A549 (cell line): ENCODE results near the gene SHKBP1. TPM values are rescaled to one million over a fixed set of nuclear protein-coding genes. Genes with fewer than 3 reads are reported as not detected.

ENCODE experiments used
- ATAC-seq, 2 experiments: fragments of 200-7000 bp in 1 of 2; fragments of >200 bp in 1 of 2; cut with Nextera tagmentation in 1 of 2; cut with Tn5 transposase in 1 of 2; 3 replicates each; pipeline versions ENCODE4 v1.8.0 to v1.9.1; 2018 to 2020; ENCODE audit warnings: mild to moderate bottlenecking in 1 of 2, moderate library complexity in 1 of 2
- CTCF ChIA-PET: fragments of 300-600 bp; sonication (Branson Sonifier 250); formaldehyde crosslinking; extraction: SDS; loops from one replicate; lab custom pipeline; 2021; ENCODE audit warnings: antibody characterized with exemption, inconsistent platforms; lab: Yijun Ruan, JAX
- POLR2A ChIA-PET: fragments of 350-600 bp; formaldehyde crosslinking; extraction: SDS; loops from one replicate; lab custom pipeline; 2021; ENCODE audit warnings: antibody characterized with exemption, inconsistent platforms; lab: Yijun Ruan, JAX
- DNase-seq, 2 experiments: peaks; one replicate each; pipeline versions ENCODE4 v3.0.0 to v3.0.0-alpha.2; 2011 to 2016; ENCODE audit warnings: low read depth in 1 of 2, low spot score in 1 of 2
- FAIRE-seq: peaks from 2 replicates; lab custom pipeline; 2011; peaks lifted over from hg19 to GRCh38; lab: Jason Lieb, UNC
- H3K27ac ChIP-seq, 2 experiments: fragments of >200 bp; sonication (Bioruptor Twin); formaldehyde crosslinking; 3 replicates each; pipeline ENCODE4 v1.5.1; 2016 to 2017
- H3K4me1 ChIP-seq: fragments of >200 bp; sonication (Bioruptor Twin); formaldehyde crosslinking; 3 replicates; pipeline ENCODE4 v1.6.1; 2016
- H3K4me2 ChIP-seq: fragments of >200 bp; sonication (Bioruptor Twin); formaldehyde crosslinking; 3 replicates; pipeline ENCODE4 v1.6.1; 2016
- H3K4me3 ChIP-seq: fragments of >200 bp; sonication (Bioruptor Twin); formaldehyde crosslinking; 3 replicates; pipeline ENCODE4 v1.5.1; 2016
- H3K9me3 ChIP-seq: fragments of >200 bp; sonication (Bioruptor Twin); formaldehyde crosslinking; 3 replicates; pipeline ENCODE4 v1.6.1; 2016
- CBX8 ChIP-seq: fragments of 200-600 bp; sonication (generic); IDR thresholded peaks from 2 replicates; pipeline ENCODE4 v1.6.1; 2016
- CEBPB ChIP-seq, 2 experiments: fragments of >200 bp in 1 of 2; sonication (Bioruptor Twin) in 1 of 2; formaldehyde crosslinking in 1 of 2; IDR thresholded peaks; 2 replicates each; pipeline ENCODE4 v1.6.1; 2012 to 2016
- CHD4 ChIP-seq: fragments of 200-600 bp; sonication (generic); IDR thresholded peaks from 2 replicates; pipeline ENCODE4 v1.6.1; 2016; ENCODE audit warnings: antibody characterized with exemption, mild to moderate bottlenecking, borderline replicate concordance
- EHF ChIP-seq: fragments of 250-450 bp; sonication (Bioruptor Pico); IDR thresholded peaks from 2 replicates; pipeline ENCODE4 v1.5.0; 2020; ENCODE audit warnings: mild to moderate bottlenecking
- EP300 ChIP-seq, 2 experiments: fragments of >200 bp; sonication (Bioruptor Twin); formaldehyde crosslinking; IDR thresholded peaks; 2 replicates in 1 of 2; 3 replicates in 1 of 2; pipeline ENCODE4 v1.6.1; 2016 to 2017
- ESRRA ChIP-seq: fragments of 150-350 bp; IDR thresholded peaks from 2 replicates; pipeline ENCODE4 v1.6.1; 2014; ENCODE audit warnings: mild to moderate bottlenecking, low read length, borderline replicate concordance
- FOSL2 ChIP-seq, 2 experiments: fragments of 450-650 bp in 1 of 2; fragments of >200 bp in 1 of 2; sonication (Bioruptor Twin) in 1 of 2; formaldehyde crosslinking; IDR thresholded peaks; 2 replicates each; pipeline versions ENCODE4 v1.5.0 to v1.6.1; 2016 to 2020; ENCODE audit warnings: mild to moderate bottlenecking in 1 of 2, moderate library complexity in 1 of 2
- GATA3 ChIP-seq: IDR thresholded peaks from 2 replicates; pipeline ENCODE4 v1.6.1; 2012; ENCODE audit warnings: borderline replicate concordance
- JUN ChIP-seq, 2 experiments: fragments of >200 bp; sonication (Bioruptor Twin); formaldehyde crosslinking; IDR thresholded peaks; 2 replicates in 1 of 2; 3 replicates in 1 of 2; pipeline ENCODE4 v1.6.1; 2016 to 2017
- JUNB ChIP-seq: fragments of >200 bp; sonication (Bioruptor Twin); formaldehyde crosslinking; IDR thresholded peaks from 2 replicates; pipeline ENCODE4 v1.6.1; 2016
- KDM5A ChIP-seq: fragments of 200-600 bp; sonication (generic); IDR thresholded peaks from 2 replicates; pipeline ENCODE4 v1.6.1; 2016; ENCODE audit warnings: antibody characterized with exemption, mild to moderate bottlenecking
- MAFK ChIP-seq: fragments of 450-650 bp; IDR thresholded peaks from 2 replicates; pipeline ENCODE4 v1.6.1; 2014; ENCODE audit not compliant: partially characterized antibody
- NFE2L2 ChIP-seq: fragments of 150-350 bp; conservative IDR thresholded peaks from 2 replicates; pipeline ENCODE4 v1.6.1; 2014; ENCODE audit warnings: low read length
- NR3C1 ChIP-seq: fragments of >200 bp; sonication (Bioruptor Twin); formaldehyde crosslinking; IDR thresholded peaks from 3 replicates; pipeline ENCODE4 v1.6.1; 2017
- PHF8 ChIP-seq: fragments of 200-600 bp; sonication (generic); IDR thresholded peaks from 2 replicates; pipeline ENCODE4 v1.6.1; 2016; ENCODE audit warnings: low read depth, mild to moderate bottlenecking, antibody characterized with exemption, moderate library complexity, borderline replicate concordance
- POLR2A ChIP-seq: IDR thresholded peaks from 2 replicates; pipeline ENCODE4 v1.6.1; 2012; ENCODE audit warnings: mild to moderate bottlenecking, low read length
- RAD21 ChIP-seq, 2 experiments: fragments of >200 bp in 1 of 2; sonication (Bioruptor Twin) in 1 of 2; formaldehyde crosslinking in 1 of 2; IDR thresholded peaks in 1 of 2; conservative IDR thresholded peaks in 1 of 2; 2 replicates in 1 of 2; 3 replicates in 1 of 2; pipeline ENCODE4 v1.6.1; 2012 to 2018; ENCODE audit warnings: inconsistent platforms in 1 of 2
- RARB ChIP-seq: fragments of 250-450 bp; sonication (Bioruptor Pico); IDR thresholded peaks from 2 replicates; pipeline ENCODE4 v1.8.0; 2021; ENCODE audit warnings: mild to moderate bottlenecking, moderate library complexity
- SMC3 ChIP-seq: fragments of >200 bp; sonication (Bioruptor Twin); formaldehyde crosslinking; IDR thresholded peaks from 3 replicates; pipeline ENCODE4 v1.6.1; 2018; ENCODE audit warnings: inconsistent platforms
- SREBF2 ChIP-seq: fragments of 450-650 bp; IDR thresholded peaks from 2 replicates; pipeline ENCODE4 v1.6.1; 2014; ENCODE audit warnings: mild to moderate bottlenecking, moderate library complexity
- TFCP2L1 ChIP-seq: fragments of 250-450 bp; sonication (Bioruptor Pico); IDR thresholded peaks from 2 replicates; pipeline ENCODE4 v1.5.0; 2021; ENCODE audit warnings: mild to moderate bottlenecking
- TP53 ChIP-seq: fragments of 250-450 bp; sonication (Bioruptor Pico); IDR thresholded peaks from 2 replicates; pipeline ENCODE4 v1.5.0; 2021; ENCODE audit warnings: mild to moderate bottlenecking, moderate library complexity
- ZNF302 ChIP-seq: fragments of 250-450 bp; sonication (Bioruptor Pico); IDR thresholded peaks from 2 replicates; pipeline ENCODE4 v1.9.0; 2021; ENCODE audit warnings: inconsistent platforms, mild to moderate bottlenecking, moderate library complexity
- ZSCAN20 ChIP-seq: fragments of 250-450 bp; sonication (Bioruptor Pico); IDR thresholded peaks from 2 replicates; pipeline ENCODE4 v1.8.0; 2022; ENCODE audit warnings: mild to moderate bottlenecking, moderate library complexity
- WGBS: methylation state at CpG from one replicate; pipeline ENCODE4 v1.1.6; 2017; ENCODE audit errors: missing lambda C conversion rate; 5-methylcytosine and 5-hydroxymethylcytosine counted together
- polyA plus RNA-seq, 4 experiments: library from polyadenylated mRNA; depleted of rRNA in 3 of 4; stranded (reverse); fragments of >200 nt; fragmentation: RNase III in 1 of 4; extraction: RNeasy Plus Mini Kit Qiagen cat#74134 plus additional on column Dnase treatment in 1 of 4; gene quantifications; 2 replicates in 3 of 4; 3 replicates in 1 of 4; pipeline ENCODE4 v1.2.3, GENCODE V29; 2011 to 2017
- TF ChIP-seq, protein P1 (sequence below): fragments of >200 bp; sonication (Bioruptor Twin); formaldehyde crosslinking; IDR thresholded peaks from 3 replicates; pipeline ENCODE4 v1.6.1; 2016
- TF ChIP-seq, protein P2 (sequence below): IDR thresholded peaks from 2 replicates; pipeline ENCODE4 v1.6.1; 2012
- TF ChIP-seq, protein P3 (sequence below): fragments of 250-450 bp; sonication (Bioruptor Pico); IDR thresholded peaks from 2 replicates; pipeline ENCODE4 v1.5.0; 2020; ENCODE audit warnings: low read depth, mild to moderate bottlenecking, moderate library complexity
- TF ChIP-seq, protein P4 (sequence below): fragments of 150-350 bp; IDR thresholded peaks from 2 replicates; pipeline ENCODE4 v1.6.1; 2014; ENCODE audit warnings: low read depth, mild to moderate bottlenecking, low read length
- TF ChIP-seq, protein P5 (sequence below): fragments of >200 bp; sonication (Bioruptor Twin); formaldehyde crosslinking; IDR thresholded peaks from 2 replicates; pipeline ENCODE4 v1.6.1; 2016
- TF ChIP-seq, protein P6 (sequence below): IDR thresholded peaks from 2 replicates; pipeline ENCODE4 v1.6.1; 2012; ENCODE audit warnings: low read depth, borderline replicate concordance
- TF ChIP-seq, protein P7 (sequence below): IDR thresholded peaks from 2 replicates; pipeline ENCODE4 v1.6.1; 2012
- TF ChIP-seq, protein P8 (sequence below): fragments of 450-650 bp; IDR thresholded peaks from 2 replicates; pipeline ENCODE4 v1.6.1; 2014; ENCODE audit warnings: antibody characterized with exemption

SHKBP1 gene
- polyA plus RNA-seq, 2 of the 4 experiments (the other 2 are of a cell fraction) = 75.2 to 123 TPM

DNA sequence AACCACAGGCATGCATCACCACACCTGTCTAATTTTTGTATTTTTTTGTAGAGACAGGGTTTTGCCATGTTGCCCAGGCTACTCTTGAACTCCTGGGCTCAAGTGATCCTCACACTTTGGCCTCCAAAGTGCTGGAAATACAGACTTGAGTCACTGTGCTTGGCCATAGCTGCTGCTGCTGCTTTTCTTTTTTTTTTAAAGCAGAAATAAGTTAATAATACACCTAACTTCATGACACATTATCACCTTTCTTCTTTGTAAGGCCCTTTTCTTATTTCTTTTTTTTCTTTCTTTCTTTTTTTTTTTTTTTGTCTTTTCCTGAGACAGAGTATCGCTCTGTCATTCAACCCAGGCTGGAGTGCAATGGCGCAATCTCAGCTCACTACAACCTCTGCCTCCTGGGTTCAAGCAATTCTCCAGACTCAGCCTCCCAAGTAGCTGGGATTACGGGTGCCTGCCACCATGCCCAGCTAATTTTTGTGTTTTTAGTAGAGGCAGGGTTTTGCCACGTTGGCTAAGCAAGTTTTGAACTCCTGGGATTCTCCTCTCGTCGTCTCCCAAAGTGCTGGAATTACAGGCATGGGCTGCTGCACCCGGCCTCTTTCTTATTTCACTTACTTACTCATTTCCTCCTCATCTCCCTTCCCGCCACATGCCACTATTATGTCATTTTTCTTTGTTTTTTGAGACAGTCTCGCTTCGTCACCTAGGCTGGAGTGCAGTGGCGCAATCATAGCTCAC lies 8.7 kb downstream of the SHKBP1 start:
- CTCF ChIA-PET = interaction anchor here (0.6 to 35.2 kb wide), 7 partner anchors 14 to 591 kb away, joined by 3 to 2247 read pairs (median 7); partner anchors contain the start of gene LTBP4
- Histone ChIP-seq H3K4me1 (peaks cover 47% of the 10 kb centered on the region), H3K4me3 (no peak overlapping the region), H3K9me3 (no peaks in the 10 kb centered on the region), H3K27ac (peak overlapping the region; percentile 70 to 84), H3K4me2 (peak overlapping the region; percentile 60)
- FAIRE-seq = no peak
- peak; percentile 69 to 97 for DNase-seq
- peak; percentile 60 to 74 for ATAC-seq
- POLR2A ChIA-PET = interaction anchor here (0.7 to 1.7 kb wide), 6 partner anchors 9 to 161 kb away, joined by 3 to 6 read pairs (median 4); no protein-coding TSS in a partner anchor
- 21% methylated on average over 11 of the region's 11 CpGs for WGBS
- TF ChIP-seq, protein P1, sequence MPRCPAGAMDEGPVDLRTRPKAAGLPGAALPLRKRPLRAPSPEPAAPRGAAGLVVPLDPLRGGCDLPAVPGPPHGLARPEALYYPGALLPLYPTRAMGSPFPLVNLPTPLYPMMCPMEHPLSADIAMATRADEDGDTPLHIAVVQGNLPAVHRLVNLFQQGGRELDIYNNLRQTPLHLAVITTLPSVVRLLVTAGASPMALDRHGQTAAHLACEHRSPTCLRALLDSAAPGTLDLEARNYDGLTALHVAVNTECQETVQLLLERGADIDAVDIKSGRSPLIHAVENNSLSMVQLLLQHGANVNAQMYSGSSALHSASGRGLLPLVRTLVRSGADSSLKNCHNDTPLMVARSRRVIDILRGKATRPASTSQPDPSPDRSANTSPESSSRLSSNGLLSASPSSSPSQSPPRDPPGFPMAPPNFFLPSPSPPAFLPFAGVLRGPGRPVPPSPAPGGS = no peak
- no peak for TF ChIP-seq POLR2A
- TF ChIP-seq ZNF302 (CRISPR knock-in tag) = peak; percentile 16; the same call in 1 of the 2 replicates
- TF ChIP-seq EHF (CRISPR knock-in tag) = peak; percentile 68; the same call in 1 of the 2 replicates
- no peak for TF ChIP-seq PHF8
- TF ChIP-seq SMC3 = peak; percentile 27; the same call in 1 of the 3 replicates
- TF ChIP-seq, protein P2, sequence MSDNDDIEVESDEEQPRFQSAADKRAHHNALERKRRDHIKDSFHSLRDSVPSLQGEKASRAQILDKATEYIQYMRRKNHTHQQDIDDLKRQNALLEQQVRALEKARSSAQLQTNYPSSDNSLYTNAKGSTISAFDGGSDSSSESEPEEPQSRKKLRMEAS = peak; percentile 95
- no peak for TF ChIP-seq ESRRA
- TF ChIP-seq RAD21 (conservative IDR thresholded peaks at IDR 0.05 in 1 of 2, IDR thresholded peaks at IDR 0.05 in 1 of 2) = peak in 1 of 2 experiments; percentile 21; a peak in 1 of 5 replicates
- TF ChIP-seq, protein P3, sequence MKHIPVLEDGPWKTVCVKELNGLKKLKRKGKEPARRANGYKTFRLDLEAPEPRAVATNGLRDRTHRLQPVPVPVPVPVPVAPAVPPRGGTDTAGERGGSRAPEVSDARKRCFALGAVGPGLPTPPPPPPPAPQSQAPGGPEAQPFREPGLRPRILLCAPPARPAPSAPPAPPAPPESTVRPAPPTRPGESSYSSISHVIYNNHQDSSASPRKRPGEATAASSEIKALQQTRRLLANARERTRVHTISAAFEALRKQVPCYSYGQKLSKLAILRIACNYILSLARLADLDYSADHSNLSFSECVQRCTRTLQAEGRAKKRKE (CRISPR knock-in tag) = peak; percentile 88
- TF ChIP-seq KDM5A = no peak
- TF ChIP-seq CBX8 = no peak
- no peak for TF ChIP-seq TP53 (CRISPR knock-in tag)
- TF ChIP-seq, protein P4, sequence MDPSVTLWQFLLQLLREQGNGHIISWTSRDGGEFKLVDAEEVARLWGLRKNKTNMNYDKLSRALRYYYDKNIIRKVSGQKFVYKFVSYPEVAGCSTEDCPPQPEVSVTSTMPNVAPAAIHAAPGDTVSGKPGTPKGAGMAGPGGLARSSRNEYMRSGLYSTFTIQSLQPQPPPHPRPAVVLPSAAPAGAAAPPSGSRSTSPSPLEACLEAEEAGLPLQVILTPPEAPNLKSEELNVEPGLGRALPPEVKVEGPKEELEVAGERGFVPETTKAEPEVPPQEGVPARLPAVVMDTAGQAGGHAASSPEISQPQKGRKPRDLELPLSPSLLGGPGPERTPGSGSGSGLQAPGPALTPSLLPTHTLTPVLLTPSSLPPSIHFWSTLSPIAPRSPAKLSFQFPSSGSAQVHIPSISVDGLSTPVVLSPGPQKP = no peak
- peak; percentile 57; the same call in 1 of the 2 replicates for TF ChIP-seq FOSL2 (IDR thresholded peaks at IDR 0.05)
- TF ChIP-seq FOSL2 (CRISPR knock-in tag; IDR thresholded peaks at IDR 0.05) = peak; percentile 95
- no peak for TF ChIP-seq TFCP2L1
- TF ChIP-seq, protein P5, sequence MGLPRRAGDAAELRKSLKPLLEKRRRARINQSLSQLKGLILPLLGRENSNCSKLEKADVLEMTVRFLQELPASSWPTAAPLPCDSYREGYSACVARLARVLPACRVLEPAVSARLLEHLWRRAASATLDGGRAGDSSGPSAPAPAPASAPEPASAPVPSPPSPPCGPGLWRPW = peak; percentile 80; the same call in 1 of the 2 replicates
- TF ChIP-seq CHD4 = no peak
- peak; percentile 81 for TF ChIP-seq JUNB
- TF ChIP-seq, protein P6, sequence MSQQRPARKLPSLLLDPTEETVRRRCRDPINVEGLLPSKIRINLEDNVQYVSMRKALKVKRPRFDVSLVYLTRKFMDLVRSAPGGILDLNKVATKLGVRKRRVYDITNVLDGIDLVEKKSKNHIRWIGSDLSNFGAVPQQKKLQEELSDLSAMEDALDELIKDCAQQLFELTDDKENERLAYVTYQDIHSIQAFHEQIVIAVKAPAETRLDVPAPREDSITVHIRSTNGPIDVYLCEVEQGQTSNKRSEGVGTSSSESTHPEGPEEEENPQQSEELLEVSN = peak; percentile 87
- TF ChIP-seq JUN (IDR thresholded peaks at IDR 0.05) = peak; percentile 79 to 81; a peak in 3 of 5 replicates
- no peak for TF ChIP-seq ZSCAN20 (CRISPR knock-in tag)
- TF ChIP-seq SREBF2 = no peak
- no peak for TF ChIP-seq NR3C1
- peak; percentile 95 to 99 for TF ChIP-seq CEBPB (IDR thresholded peaks at IDR 0.05)
- peak; percentile 49; the same call in 1 of the 2 replicates for TF ChIP-seq RARB (CRISPR knock-in tag)
- peak; percentile 61; the same call in 1 of the 2 replicates for TF ChIP-seq GATA3
- TF ChIP-seq, protein P7, sequence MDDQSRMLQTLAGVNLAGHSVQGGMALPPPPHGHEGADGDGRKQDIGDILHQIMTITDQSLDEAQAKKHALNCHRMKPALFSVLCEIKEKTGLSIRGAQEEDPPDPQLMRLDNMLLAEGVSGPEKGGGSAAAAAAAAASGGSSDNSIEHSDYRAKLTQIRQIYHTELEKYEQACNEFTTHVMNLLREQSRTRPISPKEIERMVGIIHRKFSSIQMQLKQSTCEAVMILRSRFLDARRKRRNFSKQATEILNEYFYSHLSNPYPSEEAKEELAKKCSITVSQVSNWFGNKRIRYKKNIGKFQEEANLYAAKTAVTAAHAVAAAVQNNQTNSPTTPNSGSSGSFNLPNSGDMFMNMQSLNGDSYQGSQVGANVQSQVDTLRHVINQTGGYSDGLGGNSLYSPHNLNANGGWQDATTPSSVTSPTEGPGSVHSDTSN = no peak
- no peak for TF ChIP-seq MAFK
- TF ChIP-seq EP300 (IDR thresholded peaks at IDR 0.05) = peak; percentile 65 to 68; a peak in 3 of 5 replicates
- TF ChIP-seq, protein P8, sequence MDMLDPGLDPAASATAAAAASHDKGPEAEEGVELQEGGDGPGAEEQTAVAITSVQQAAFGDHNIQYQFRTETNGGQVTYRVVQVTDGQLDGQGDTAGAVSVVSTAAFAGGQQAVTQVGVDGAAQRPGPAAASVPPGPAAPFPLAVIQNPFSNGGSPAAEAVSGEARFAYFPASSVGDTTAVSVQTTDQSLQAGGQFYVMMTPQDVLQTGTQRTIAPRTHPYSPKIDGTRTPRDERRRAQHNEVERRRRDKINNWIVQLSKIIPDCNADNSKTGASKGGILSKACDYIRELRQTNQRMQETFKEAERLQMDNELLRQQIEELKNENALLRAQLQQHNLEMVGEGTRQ = no peak
- TF ChIP-seq NFE2L2 = no peak
